HCT116 (cell line): ENCODE data around the gene IL1RAPL2. TPM values are rescaled to one million over a fixed set of nuclear protein-coding genes. Genes with fewer than 3 reads are reported as not detected.

Experiments used
- ATAC-seq: fragments of 200-7000 bp; cut with Tn5 transposase; 2 replicates; pipeline ENCODE4 v1.9.1; 2020; ENCODE audit warnings: mild to moderate bottlenecking, moderate library complexity
- BruUV-seq: library from RNA; stranded (reverse); fragments of 400-500 nt; replicated peaks from 2 replicates; lab custom pipeline; 2021; lab: Mats Ljungman, UMichigan
- CTCF ChIA-PET: fragments of 300-600 bp; sonication (Branson Sonifier 250); formaldehyde crosslinking; loops from one replicate; lab custom pipeline; 2021; ENCODE audit warnings: antibody characterized with exemption; lab: Charles Lee
- POLR2A ChIA-PET: fragments of 300-600, 350-600 bp; sonication (Branson Sonifier 250); formaldehyde crosslinking; loops from one replicate; lab custom pipeline; 2021; ENCODE audit warnings: antibody characterized with exemption; lab: Charles Lee
- RAD21 ChIA-PET, 2 experiments: fragments of 300-600 bp; sonication (Branson Sonifier 250); formaldehyde crosslinking; loops; one replicate each; lab custom pipeline; 2023; ENCODE audit warnings: low total read pairs in 2 of 2; ENCODE audit not compliant: uncharacterized antibody in 2 of 2, unreplicated experiment in 2 of 2, low non-redundant PET in 1 of 2; lab: Charles Lee
- DNase-seq: peaks from one replicate; pipeline ENCODE4 v3.0.0-alpha.2; 2010; ENCODE audit warnings: low read depth, low spot score
- H2AFZ ChIP-seq: fragments of 200-600 bp; shearing (Covaris generic), sonication (generic); 2 replicates; pipeline ENCODE4 v1.6.1; 2017; ENCODE audit warnings: low read depth, mixed run types, mixed read lengths, antibody characterized with exemption, low read length; ENCODE audit not compliant: poor library complexity, severe bottlenecking
- H3K27ac ChIP-seq: 2 replicates; pipeline ENCODE4 v1.5.1; 2012; ENCODE audit warnings: low read depth, low read length
- H3K27me3 ChIP-seq: fragments of 200-600 bp; sonication (generic); 2 replicates; pipeline ENCODE4 v1.6.1; 2016; ENCODE audit warnings: mixed run types, low read length, mixed read lengths; ENCODE audit not compliant: insufficient read depth
- H3K36me3 ChIP-seq, 2 experiments: fragments of 200-500 bp in 1 of 2; fragments of 200-600 bp in 1 of 2; sonication (Bioruptor generic) in 1 of 2; sonication (generic) in 1 of 2; 2 replicates each; pipeline versions ENCODE4 v1.5.1 to v1.6.1; 2014 to 2016; ENCODE audit warnings: low read length in 2 of 2, inconsistent platforms in 1 of 2, mixed read lengths in 1 of 2, mixed run types in 1 of 2; ENCODE audit not compliant: insufficient read depth in 2 of 2, control insufficient read depth in 1 of 2
- H3K4me1 ChIP-seq, 2 experiments: fragments of 200-600 bp in 1 of 2; sonication (generic) in 1 of 2; 2 replicates each; pipeline versions ENCODE4 v1.5.1 to v1.6.1; 2012 to 2017; ENCODE audit warnings: low read length in 2 of 2, inconsistent platforms in 1 of 2, mild to moderate bottlenecking in 1 of 2, mixed read lengths in 1 of 2, mixed run types in 1 of 2, moderate library complexity in 1 of 2; ENCODE audit not compliant: insufficient read depth in 2 of 2, control insufficient read depth in 1 of 2
- H3K4me2 ChIP-seq: fragments of 200-600 bp; sonication (generic); 2 replicates; pipeline ENCODE4 v1.6.1; 2017; ENCODE audit warnings: mixed run types, low read length, mixed read lengths
- H3K4me3 ChIP-seq, 2 experiments: fragments of 200-600 bp in 1 of 2; sonication (generic) in 1 of 2; replicated peaks in 1 of 2; 2 replicates each; pipeline ENCODE4 v1.5.1; 2011 to 2016; ENCODE audit warnings: low read length in 2 of 2, control low read depth in 1 of 2, low read depth in 1 of 2, mild to moderate bottlenecking in 1 of 2, mixed read lengths in 1 of 2, mixed run types in 1 of 2
- H3K79me2 ChIP-seq: fragments of 200-600 bp; sonication (generic); 2 replicates; pipeline ENCODE4 v1.6.1; 2017; ENCODE audit warnings: mild to moderate bottlenecking, mixed run types, low read length, moderate library complexity, mixed read lengths; ENCODE audit not compliant: insufficient read depth
- H3K9ac ChIP-seq: fragments of 200-600 bp; sonication (generic); 2 replicates; pipeline ENCODE4 v1.6.1; 2016; ENCODE audit warnings: low read length, mixed read lengths
- H3K9me2 ChIP-seq: fragments of 200-600 bp; sonication (generic), shearing (Covaris generic); 2 replicates; pipeline ENCODE4 v1.6.1; 2017; ENCODE audit warnings: mixed run types, mild to moderate bottlenecking, moderate library complexity; ENCODE audit not compliant: insufficient read depth
- H3K9me3 ChIP-seq, 2 experiments: fragments of 200-500 bp in 1 of 2; fragments of 200-600 bp in 1 of 2; sonication (Bioruptor generic) in 1 of 2; sonication (generic) in 1 of 2; 2 replicates each; pipeline ENCODE4 v1.6.1; 2014 to 2017; ENCODE audit warnings: low read length in 2 of 2, mixed read lengths in 2 of 2, inconsistent platforms in 1 of 2, low read depth in 1 of 2, mild to moderate bottlenecking in 1 of 2, mixed run types in 1 of 2, moderate library complexity in 1 of 2; ENCODE audit not compliant: control insufficient read depth in 1 of 2, insufficient read depth in 1 of 2
- H4K20me1 ChIP-seq: fragments of 200-600 bp; sonication (generic), shearing (Covaris generic); 2 replicates; pipeline ENCODE4 v1.6.1; 2017; ENCODE audit warnings: mixed run types, mild to moderate bottlenecking, moderate library complexity; ENCODE audit not compliant: insufficient read depth
- CBX3 ChIP-seq: IDR thresholded peaks from 2 replicates; pipeline ENCODE4 v1.6.1; 2012; ENCODE audit warnings: low read depth
- CEBPB ChIP-seq: IDR thresholded peaks from 2 replicates; pipeline ENCODE4 v1.6.1; 2012; ENCODE audit warnings: low read depth
- EGR1 ChIP-seq: IDR thresholded peaks from 2 replicates; pipeline ENCODE4 v1.6.1; 2012; ENCODE audit warnings: low read depth
- ELF1 ChIP-seq: IDR thresholded peaks from 2 replicates; pipeline ENCODE4 v1.6.1; 2012; ENCODE audit warnings: low read depth, borderline replicate concordance
- EZH2 ChIP-seq: fragments of 200-600 bp; sonication (generic); IDR thresholded peaks from 2 replicates; pipeline ENCODE4 v1.6.1; 2017; ENCODE audit warnings: antibody characterized with exemption, mixed run types
- EZH2phosphoT487 ChIP-seq: fragments of 200-600 bp; IDR thresholded peaks from 2 replicates; pipeline ENCODE4 v1.6.1; 2018; ENCODE audit warnings: antibody characterized with exemption, borderline replicate concordance
- FOSL1 ChIP-seq: IDR thresholded peaks from 2 replicates; pipeline ENCODE4 v1.6.1; 2012; ENCODE audit warnings: low read depth
- JUND ChIP-seq: IDR thresholded peaks from 2 replicates; pipeline ENCODE4 v1.6.1; 2012
- MAX ChIP-seq: IDR thresholded peaks from 2 replicates; pipeline ENCODE4 v1.6.1; 2012
- POLR2A ChIP-seq: IDR thresholded peaks from 2 replicates; pipeline ENCODE4 v1.7.0; 2011; ENCODE audit warnings: borderline replicate concordance; ENCODE audit not compliant: insufficient read depth, insufficient read length; ENCODE audit errors: extremely low read depth
- SIN3A ChIP-seq: IDR thresholded peaks from 2 replicates; pipeline ENCODE4 v1.6.1; 2012; ENCODE audit warnings: low read depth
- SP1 ChIP-seq: IDR thresholded peaks from 2 replicates; pipeline ENCODE4 v1.6.1; 2012; ENCODE audit warnings: low read depth
- SRF ChIP-seq: IDR thresholded peaks from 2 replicates; pipeline ENCODE4 v1.6.1; 2012; ENCODE audit warnings: low read depth
- ZBTB33 ChIP-seq: IDR thresholded peaks from 2 replicates; pipeline ENCODE4 v1.6.1; 2011; ENCODE audit warnings: mild to moderate bottlenecking, low read length, moderate library complexity; ENCODE audit not compliant: insufficient replicate concordance; ENCODE audit errors: extremely low read depth
- ZFX ChIP-seq: fragments of 450-650 bp; IDR thresholded peaks from 2 replicates; pipeline ENCODE4 v1.6.1; 2017
- ZNF274 ChIP-seq: fragments of 200-500 bp; sonication (Bioruptor generic); IDR thresholded peaks from 2 replicates; pipeline ENCODE4 v1.6.1; 2014; ENCODE audit warnings: mild to moderate bottlenecking, low read depth, low read length, inconsistent platforms
- intact Hi-C: fragments of 100-400 bp; cut with micrococcal nuclease; formaldehyde crosslinking; loops from 2 replicates; pipeline ENCODE4 v1.10.0; 2022
- total RNA-seq: library from RNA; stranded (reverse); gene quantifications from one replicate; pipeline ENCODE4 v1.2.1, GENCODE V29; 2021; ENCODE audit not compliant: unreplicated experiment

The IL1RAPL2 gene
- total RNA-seq, 1 experiment from 2014 or later = not detected

GRCh38 chrX:105313596-105313995, 747.6 kb downstream of the IL1RAPL2 start:
- ChIA-PET POLR2A (no interaction called here), CTCF (no interaction called here), RAD21 (no interaction called here)
- Histone ChIP-seq H3K9ac (no peak overlapping the region), H3K9me3 (no peaks in the 10 kb centered on the region), H3K4me1 (no peaks in the 10 kb centered on the region), H3K4me2 (no peak overlapping the region), H3K27ac (no peak overlapping the region), H3K4me3 (no peak overlapping the region), H3K9me2 (no peaks in the 10 kb centered on the region), H3K27me3 (no peaks in the 10 kb centered on the region), H2AFZ (no peak overlapping the region), H3K79me2 (no peaks in the 10 kb centered on the region), H4K20me1 (no peaks in the 10 kb centered on the region), H3K36me3 (no peaks in the 10 kb centered on the region)
- TF ChIP-seq SRF (no peak), EGR1 (no peak), CEBPB (no peak), CBX3 (no peak), POLR2A (no peak), JUND (no peak), SP1 (no peak), ZFX (no peak)
- DNase-seq (no peak), ATAC-seq (no peak)
- no TSS peak for BruUV-seq
- intact Hi-C loops = no loop called here

- Histone ChIP-seq H4K20me1 (no peaks in the 10 kb centered on the region), H3K27ac (no peak overlapping the region), H3K27me3 (no peaks in the 10 kb centered on the region), H2AFZ (no peak overlapping the region), H3K9me2 (no peaks in the 10 kb centered on the region), H3K79me2 (no peaks in the 10 kb centered on the region), H3K4me2 (no peak overlapping the region), H3K9ac (no peak overlapping the region), H3K9me3 (no peaks in the 10 kb centered on the region), H3K36me3 (no peaks in the 10 kb centered on the region), H3K4me3 (no peak overlapping the region), H3K4me1 (no peaks in the 10 kb centered on the region)
- no peak for TF ChIP-seq MAX
- no peak for TF ChIP-seq ZNF274
- TF ChIP-seq SIN3A = no peak
- no peak for TF ChIP-seq EZH2
- no peak for TF ChIP-seq ELF1
- no peak for TF ChIP-seq EZH2phosphoT487
- TF ChIP-seq ZBTB33 = no peak
- TF ChIP-seq FOSL1 = no peak
- ChIA-PET POLR2A (no interaction called here), CTCF (no interaction called here), RAD21 (no interaction called here)
- BruUV-seq = no TSS peak
- no peak for ATAC-seq
- DNase-seq = no peak
- intact Hi-C loops = no loop called here
Observed at GRCh38 chrX:105314458-105314857, 748.5 kb downstream of the IL1RAPL2 start.
